Stimulated activated naive CD8-positive, alpha-beta T cell treated with anti-CD3 and anti-CD28 coated beads, Interleukin-15, Interleukin-2, amounts not matched to agents 100 ng/mL and 50 ng/mL, for 24 hours (primary cell): Measurements from ENCODE around the gene WNT9B.

ENCODE experiments used
- H3K27ac Mint-ChIP-seq: one replicate; pipeline ENCODE4 v1.8.0; 2021; ENCODE audit warnings: mild to moderate bottlenecking, mixed read lengths
- H3K27me3 Mint-ChIP-seq: one replicate; pipeline ENCODE4 v1.8.0; 2021; ENCODE audit warnings: mixed read lengths
- H3K36me3 Mint-ChIP-seq: one replicate; pipeline ENCODE4 v1.8.0; 2021; ENCODE audit warnings: low read depth, mixed read lengths
- H3K4me1 Mint-ChIP-seq: one replicate; pipeline ENCODE4 v1.8.0; 2021; ENCODE audit warnings: low read depth, mixed read lengths
- H3K4me3 Mint-ChIP-seq: one replicate; pipeline ENCODE4 v1.8.0; 2021; ENCODE audit warnings: mild to moderate bottlenecking, mixed read lengths
- H3K9me3 Mint-ChIP-seq: one replicate; pipeline ENCODE4 v1.8.0; 2021; ENCODE audit warnings: mixed read lengths

Gene WNT9B

GRCh38 chr17:46818929-46819859 is 32.2 kb upstream of the WNT9B start:
- no peaks in the 10 kb centered on the region for H3K36me3 Mint-ChIP-seq
- H3K27me3 Mint-ChIP-seq, result peaks cover 69% of the 10 kb centered on the region
- H3K9me3 Mint-ChIP-seq, result no peaks in the 10 kb centered on the region
- H3K4me1 Mint-ChIP-seq, result peaks cover 16% of the 10 kb centered on the region
- H3K4me3 Mint-ChIP-seq, result peak overlapping the region; percentile 66
- H3K27ac Mint-ChIP-seq, result no peak overlapping the region

DNA sequence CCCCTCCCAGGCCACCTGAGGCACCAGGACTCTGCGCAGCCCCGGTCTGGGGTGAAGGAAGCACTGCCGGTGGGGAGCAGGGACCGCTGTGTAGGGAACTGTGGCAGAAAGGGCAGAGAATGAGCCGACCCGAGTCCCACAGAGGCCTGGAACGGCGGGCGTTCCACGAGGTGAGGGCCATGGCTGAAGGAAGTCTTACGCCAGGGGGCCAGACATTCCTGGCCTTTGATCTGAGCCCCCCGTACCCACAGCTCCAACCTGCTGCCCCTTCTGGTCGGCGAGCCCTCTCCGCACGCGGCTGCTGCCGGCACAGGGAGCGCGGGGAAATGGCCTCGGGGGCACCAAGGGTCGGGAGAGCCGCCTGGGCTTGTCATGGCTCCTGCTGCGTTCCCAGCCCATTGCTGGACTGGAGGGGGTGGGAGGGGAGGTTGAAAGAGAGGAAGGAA is 31.5 kb upstream of the WNT9B start:
- Mint-ChIP-seq H3K27ac (no peak overlapping the region), H3K9me3 (no peaks in the 10 kb centered on the region), H3K4me3 (no peak overlapping the region), H3K27me3 (peaks cover 69% of the 10 kb centered on the region), H3K36me3 (no peaks in the 10 kb centered on the region), H3K4me1 (peaks cover 16% of the 10 kb centered on the region)

- Mint-ChIP-seq H3K4me3 (no peak overlapping the region), H3K4me1 (peaks cover 16% of the 10 kb centered on the region), H3K27me3 (peaks cover 66% of the 10 kb centered on the region), H3K9me3 (no peaks in the 10 kb centered on the region), H3K27ac (no peak overlapping the region), H3K36me3 (no peaks in the 10 kb centered on the region)
Observed at GRCh38 chr17:46820592-46821450, 30.6 kb upstream of the WNT9B start.

DNA sequence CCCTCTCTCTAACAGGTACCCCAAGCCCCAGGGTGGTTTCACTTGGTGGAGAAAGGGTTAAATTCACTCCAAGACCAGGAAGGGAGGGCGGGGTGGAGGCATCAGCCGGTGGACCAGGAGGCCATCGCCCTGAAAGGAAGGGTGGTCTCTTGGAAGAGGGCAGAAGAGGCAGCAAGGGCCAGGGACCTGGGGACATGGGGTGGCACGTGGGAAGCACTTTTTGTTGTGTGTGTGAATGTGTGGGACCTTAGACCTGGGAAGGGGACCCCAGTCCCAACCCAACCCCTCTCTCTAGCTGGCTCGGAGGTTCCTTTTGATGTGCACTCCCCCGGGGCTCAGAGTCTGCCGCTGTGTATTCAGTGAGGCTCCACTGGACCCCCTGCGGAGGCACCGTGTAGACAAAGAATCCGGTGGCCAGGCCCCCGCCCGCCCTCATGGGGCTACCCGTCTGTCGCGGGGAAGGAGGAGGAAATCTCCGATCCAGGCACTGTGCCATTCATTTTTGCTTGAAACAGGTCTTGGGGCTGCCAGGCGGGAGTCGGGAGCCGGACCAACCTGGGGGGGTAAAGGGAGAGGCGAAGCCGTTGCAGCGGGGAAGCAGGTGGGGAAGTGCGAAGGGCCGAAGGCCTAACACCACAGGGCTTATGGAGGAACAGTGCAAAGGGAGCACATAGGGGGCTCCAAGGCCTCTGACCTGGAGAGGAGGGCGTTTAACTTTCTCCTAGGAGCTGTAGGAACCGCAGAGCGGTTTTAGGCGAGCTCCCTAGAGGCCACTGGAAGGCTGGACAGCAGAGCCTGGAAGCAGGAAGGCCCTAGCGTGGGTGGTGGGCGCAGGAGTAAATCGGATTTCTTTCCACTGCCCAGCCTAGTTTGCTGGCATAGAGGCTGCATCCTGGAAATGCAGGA is 29.6 kb upstream of the WNT9B start:
- no peaks in the 10 kb centered on the region for H3K36me3 Mint-ChIP-seq
- H3K27me3 Mint-ChIP-seq, result peaks cover 57% of the 10 kb centered on the region
- no peak overlapping the region for H3K4me3 Mint-ChIP-seq
- H3K27ac Mint-ChIP-seq, result no peak overlapping the region
- peaks cover 16% of the 10 kb centered on the region for H3K4me1 Mint-ChIP-seq
- no peaks in the 10 kb centered on the region for H3K9me3 Mint-ChIP-seq

DNA sequence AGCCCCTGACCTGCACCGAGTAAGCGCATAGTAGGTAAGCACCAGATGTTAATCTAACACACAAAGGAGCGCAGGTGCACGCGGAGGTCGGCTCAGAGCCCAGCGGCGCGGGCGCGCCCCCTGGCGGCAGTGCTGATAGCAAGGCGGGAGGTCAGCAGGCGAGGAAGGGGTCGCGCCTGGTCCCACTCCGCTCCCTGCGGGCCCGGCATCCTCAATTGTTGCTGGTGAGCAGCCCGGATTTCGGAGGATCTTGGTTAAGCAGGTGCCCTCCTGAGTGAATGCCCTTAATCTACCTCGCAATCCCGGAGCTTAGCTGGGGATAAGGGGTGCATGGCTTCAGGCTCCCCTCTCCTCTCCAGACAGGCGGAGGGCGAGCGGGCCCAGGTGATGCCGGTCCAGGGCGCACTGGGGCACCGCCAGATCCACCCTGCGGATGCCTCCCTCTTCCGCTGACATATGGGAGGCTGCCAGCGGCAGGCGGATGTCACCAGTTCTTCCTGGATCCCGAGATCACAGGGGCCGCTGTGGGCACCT is 28.9 kb upstream of the WNT9B start:
- no peaks in the 10 kb centered on the region for H3K9me3 Mint-ChIP-seq
- peaks cover 50% of the 10 kb centered on the region for H3K27me3 Mint-ChIP-seq
- H3K4me1 Mint-ChIP-seq, result peaks cover 16% of the 10 kb centered on the region
- H3K27ac Mint-ChIP-seq, result no peak overlapping the region
- no peak overlapping the region for H3K4me3 Mint-ChIP-seq
- no peaks in the 10 kb centered on the region for H3K36me3 Mint-ChIP-seq

GRCh38 chr17:46823657-46824056 is 27.7 kb upstream of the WNT9B start:
- H3K27ac Mint-ChIP-seq, result no peak overlapping the region
- no peaks in the 10 kb centered on the region for H3K36me3 Mint-ChIP-seq
- H3K27me3 Mint-ChIP-seq, result peaks cover 38% of the 10 kb centered on the region

DNA sequence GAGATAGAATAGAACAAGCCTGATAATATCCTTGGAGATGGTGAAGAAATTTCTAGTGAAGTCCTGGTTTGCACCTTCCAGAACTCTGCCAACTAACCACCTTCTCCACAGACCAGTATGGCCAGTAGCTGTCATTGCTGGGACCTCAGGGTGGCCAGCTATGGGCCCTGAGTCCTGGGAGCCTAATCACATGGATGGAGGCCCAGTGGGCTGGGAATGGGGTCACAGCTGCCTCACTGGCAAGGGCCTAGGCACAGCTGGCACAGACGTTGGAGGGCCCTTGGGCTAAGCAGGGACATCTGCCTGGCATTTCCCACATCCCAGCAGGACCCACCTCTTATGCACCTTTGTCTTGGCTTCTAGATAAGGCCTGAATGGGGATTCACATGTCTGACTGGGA is 25.3 kb upstream of the WNT9B start:
- H3K4me1 Mint-ChIP-seq, result no peaks in the 10 kb centered on the region
- no peaks in the 10 kb centered on the region for H3K36me3 Mint-ChIP-seq
- H3K27ac Mint-ChIP-seq, result no peak overlapping the region
- peaks cover 20% of the 10 kb centered on the region for H3K27me3 Mint-ChIP-seq
- no peaks in the 10 kb centered on the region for H3K9me3 Mint-ChIP-seq
- no peak overlapping the region for H3K4me3 Mint-ChIP-seq

More at GRCh38 chr17:46823657-46824056, 27.7 kb upstream of the WNT9B start:
- H3K4me3 Mint-ChIP-seq, result no peak overlapping the region
- H3K9me3 Mint-ChIP-seq, result no peaks in the 10 kb centered on the region
- peaks cover 10% of the 10 kb centered on the region for H3K4me1 Mint-ChIP-seq

GRCh38 chr17:46827274-46827673 is 24.1 kb upstream of the WNT9B start:
- Mint-ChIP-seq H3K27ac (no peak overlapping the region), H3K36me3 (no peaks in the 10 kb centered on the region), H3K27me3 (peaks cover 8% of the 10 kb centered on the region)

DNA sequence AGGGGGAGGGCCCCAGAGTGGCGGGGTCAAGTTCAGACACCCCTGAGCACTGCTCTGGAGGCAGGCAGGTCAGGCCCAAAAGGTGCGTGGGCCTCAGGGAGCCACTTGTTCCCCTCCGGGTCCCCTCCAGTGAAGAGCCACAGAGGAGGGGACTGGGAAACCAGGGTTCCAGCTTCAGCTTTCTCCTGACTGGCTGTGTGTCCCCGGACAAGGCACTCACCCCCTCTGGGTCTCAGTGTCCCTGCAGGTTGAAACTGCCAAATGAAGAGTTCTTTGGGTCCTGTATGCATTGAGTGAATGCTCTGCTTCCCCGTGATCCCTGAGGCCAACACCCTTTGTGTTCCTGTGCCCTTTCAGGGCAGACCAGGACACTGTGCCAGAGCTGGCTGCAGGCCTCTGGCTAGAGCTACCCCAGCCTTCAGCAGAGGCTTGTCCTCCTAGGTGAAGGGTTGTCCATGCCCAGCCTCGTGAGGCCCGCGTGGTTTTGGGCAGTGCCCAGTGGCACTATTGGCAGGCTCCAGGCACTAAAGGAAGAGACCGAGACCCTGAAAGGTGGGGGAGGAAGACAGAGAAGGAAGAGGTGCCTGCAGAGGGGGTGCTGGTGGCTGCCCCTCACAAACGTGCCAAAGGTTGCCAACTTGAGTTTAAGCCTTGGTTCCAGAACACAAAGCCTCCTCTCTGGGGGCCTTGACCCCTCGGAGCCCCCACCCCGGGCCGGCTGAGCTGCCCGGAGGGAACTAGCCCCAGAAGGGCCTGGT is 19.6 kb upstream of the WNT9B start:
- no peaks in the 10 kb centered on the region for H3K9me3 Mint-ChIP-seq
- H3K36me3 Mint-ChIP-seq, result no peaks in the 10 kb centered on the region
- peaks cover 5% of the 10 kb centered on the region for H3K4me1 Mint-ChIP-seq
- H3K4me3 Mint-ChIP-seq, result no peak overlapping the region
- H3K27me3 Mint-ChIP-seq, result peaks cover 7% of the 10 kb centered on the region
- no peak overlapping the region for H3K27ac Mint-ChIP-seq

More at GRCh38 chr17:46827274-46827673, 24.1 kb upstream of the WNT9B start:
- Mint-ChIP-seq H3K9me3 (no peaks in the 10 kb centered on the region), H3K4me1 (no peaks in the 10 kb centered on the region), H3K4me3 (no peak overlapping the region)

DNA sequence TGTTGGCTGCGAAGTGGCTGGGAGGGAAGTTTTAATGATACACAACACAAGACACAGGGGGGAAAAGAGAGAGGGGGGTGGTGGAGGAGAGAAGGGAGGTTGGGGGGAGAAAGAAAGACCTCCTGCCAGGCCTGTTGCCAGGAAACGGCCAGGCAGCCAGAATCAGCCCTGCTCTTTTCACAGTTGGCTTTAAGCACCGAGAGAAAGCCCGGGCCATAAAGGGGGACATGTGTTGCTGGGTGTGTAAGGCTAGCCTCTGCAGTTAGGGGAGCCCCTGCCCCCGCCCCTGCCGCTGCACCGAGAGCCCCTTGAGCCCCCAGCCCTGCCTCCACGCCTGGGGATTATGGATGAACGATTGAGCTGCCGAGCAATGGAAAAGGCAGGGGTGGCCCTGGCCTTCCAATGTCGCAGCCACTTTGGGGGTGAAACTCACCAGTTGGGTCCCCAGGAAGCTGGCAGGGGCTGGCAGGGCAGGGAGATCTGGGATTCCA is 19.0 kb upstream of the WNT9B start:
- Mint-ChIP-seq H3K36me3 (no peaks in the 10 kb centered on the region), H3K4me1 (peaks cover 5% of the 10 kb centered on the region), H3K9me3 (no peaks in the 10 kb centered on the region), H3K27ac (no peak overlapping the region), H3K27me3 (peaks cover 7% of the 10 kb centered on the region), H3K4me3 (no peak overlapping the region)

- no peak overlapping the region for H3K27ac Mint-ChIP-seq
- no peaks in the 10 kb centered on the region for H3K9me3 Mint-ChIP-seq
- no peaks in the 10 kb centered on the region for H3K36me3 Mint-ChIP-seq
- no peak overlapping the region for H3K4me3 Mint-ChIP-seq
- H3K4me1 Mint-ChIP-seq, result peaks cover 5% of the 10 kb centered on the region
- peaks cover 7% of the 10 kb centered on the region for H3K27me3 Mint-ChIP-seq
Observed at GRCh38 chr17:46832945-46833839, 18.2 kb upstream of the WNT9B start.

- Mint-ChIP-seq H3K27me3 (peaks cover 7% of the 10 kb centered on the region), H3K27ac (no peak overlapping the region), H3K4me1 (peaks cover 5% of the 10 kb centered on the region), H3K36me3 (no peaks in the 10 kb centered on the region), H3K4me3 (no peak overlapping the region), H3K9me3 (no peaks in the 10 kb centered on the region)
Observed at GRCh38 chr17:46833840-46834208, 17.6 kb upstream of the WNT9B start.

DNA sequence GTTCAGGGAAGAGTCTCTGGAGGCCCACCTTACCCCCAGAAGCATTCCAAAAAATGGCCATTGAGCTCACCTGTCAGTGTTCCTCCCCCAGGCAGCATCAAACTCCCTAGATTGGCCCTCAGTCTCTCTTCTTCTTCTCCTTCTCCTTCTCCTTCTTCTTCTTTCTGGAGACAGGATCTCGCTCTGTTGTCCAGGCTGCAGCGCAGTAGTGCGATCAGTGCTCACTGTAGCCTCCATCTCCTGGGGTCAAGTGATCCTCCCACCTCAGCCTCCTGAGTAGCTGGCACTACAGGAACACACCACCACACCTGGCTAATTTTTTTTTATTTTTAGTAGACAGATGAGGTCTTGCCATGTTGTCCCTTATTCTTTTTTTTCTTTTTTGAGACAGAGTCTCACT is 16.5 kb upstream of the WNT9B start:
- peaks cover 7% of the 10 kb centered on the region for H3K27me3 Mint-ChIP-seq
- peaks cover 5% of the 10 kb centered on the region for H3K4me1 Mint-ChIP-seq
- H3K4me3 Mint-ChIP-seq, result no peak overlapping the region
- H3K36me3 Mint-ChIP-seq, result no peaks in the 10 kb centered on the region
- no peaks in the 10 kb centered on the region for H3K9me3 Mint-ChIP-seq
- no peak overlapping the region for H3K27ac Mint-ChIP-seq
